Astrocyte (in vitro differentiated cells and primary cell): ENCODE measurements around the gene MKRN2OS. TPM values are rescaled to one million over a fixed set of nuclear protein-coding genes. Genes with fewer than 3 reads are reported as not detected.

Source experiments
- DNase-seq: peaks from one replicate; pipeline ENCODE4 v3.0.0-alpha.2; 2010; ENCODE audit warnings: low read depth
- FAIRE-seq: peaks from 2 replicates; lab custom pipeline; 2011; peaks lifted over from hg19 to GRCh38; lab: Jason Lieb, UNC
- H2AFZ ChIP-seq: 2 replicates; pipeline ENCODE4 v1.6.0; 2012; ENCODE audit warnings: low read depth, low read length, inconsistent platforms
- H3K27ac ChIP-seq: 2 replicates; pipeline ENCODE4 v1.5.1; 2011; ENCODE audit warnings: low read depth, low read length, inconsistent platforms
- H3K27me3 ChIP-seq: 2 replicates; pipeline ENCODE4 v1.6.0; 2011; ENCODE audit warnings: low read length, inconsistent platforms; ENCODE audit not compliant: insufficient read depth
- H3K36me3 ChIP-seq: 2 replicates; pipeline ENCODE4 v1.5.1; 2011; ENCODE audit warnings: low read length, inconsistent platforms; ENCODE audit not compliant: insufficient read depth
- H3K4me1 ChIP-seq: 2 replicates; pipeline ENCODE4 v1.5.1; 2011; ENCODE audit warnings: low read length, inconsistent platforms; ENCODE audit not compliant: insufficient read depth
- H3K4me2 ChIP-seq: 2 replicates; pipeline ENCODE4 v1.6.0; 2012; ENCODE audit warnings: low read length, inconsistent platforms
- H3K4me3 ChIP-seq: 2 replicates; pipeline ENCODE4 v1.5.1; 2011; ENCODE audit warnings: low read depth, mild to moderate bottlenecking, low read length, inconsistent platforms; ENCODE audit not compliant: insufficient read depth
- H3K79me2 ChIP-seq: 2 replicates; pipeline ENCODE4 v1.6.0; 2012; ENCODE audit warnings: mild to moderate bottlenecking, low read length, inconsistent platforms; ENCODE audit not compliant: insufficient read depth
- H3K9ac ChIP-seq: 2 replicates; pipeline ENCODE4 v1.6.0; 2012; ENCODE audit warnings: mild to moderate bottlenecking, low read length, inconsistent platforms
- H3K9me3 ChIP-seq: 2 replicates; pipeline ENCODE4 v1.5.1; 2012; ENCODE audit warnings: low read depth, mild to moderate bottlenecking, low read length, inconsistent platforms; ENCODE audit not compliant: insufficient read depth
- H4K20me1 ChIP-seq: 2 replicates; pipeline ENCODE4 v1.6.0; 2012; ENCODE audit warnings: low read length, inconsistent platforms; ENCODE audit not compliant: insufficient read depth
- H3K27ac Mint-ChIP-seq: one replicate; pipeline ENCODE4 v1.8.0; 2021; ENCODE audit warnings: mild to moderate bottlenecking, mixed read lengths; ENCODE audit not compliant: unreplicated experiment
- H3K27me3 Mint-ChIP-seq: one replicate; pipeline ENCODE4 v1.8.0; 2021; ENCODE audit warnings: low read depth, mixed read lengths; ENCODE audit not compliant: unreplicated experiment
- H3K36me3 Mint-ChIP-seq: one replicate; pipeline ENCODE4 v1.8.0; 2021; ENCODE audit warnings: low read depth, mixed read lengths; ENCODE audit not compliant: unreplicated experiment
- H3K4me1 Mint-ChIP-seq: one replicate; pipeline ENCODE4 v1.8.0; 2021; ENCODE audit warnings: low read depth, mixed read lengths; ENCODE audit not compliant: unreplicated experiment
- H3K4me3 Mint-ChIP-seq: one replicate; pipeline ENCODE4 v1.8.0; 2021; ENCODE audit warnings: mild to moderate bottlenecking, moderate library complexity, mixed read lengths; ENCODE audit not compliant: unreplicated experiment
- H3K9me3 Mint-ChIP-seq: one replicate; pipeline ENCODE4 v1.8.0; 2021; ENCODE audit warnings: mild to moderate bottlenecking, mixed read lengths; ENCODE audit not compliant: unreplicated experiment
- CTCF ChIP-seq: IDR thresholded peaks from 2 replicates; pipeline ENCODE4 v1.5.1; 2011; ENCODE audit warnings: low read depth, mild to moderate bottlenecking, inconsistent platforms, low read length, moderate library complexity; ENCODE audit not compliant: insufficient read depth
- EZH2 ChIP-seq: IDR thresholded peaks from 2 replicates; pipeline ENCODE4 v1.6.1; 2012; ENCODE audit warnings: mild to moderate bottlenecking, low read length, inconsistent platforms; ENCODE audit not compliant: insufficient read depth
- total RNA-seq: library from RNA; stranded (reverse); gene quantifications from 2 replicates; pipeline ENCODE4 v1.2.1, GENCODE V29; 2021

MKRN2OS gene
- total RNA-seq, 1 donor from 2014 or later: 0.25 TPM

- Histone ChIP-seq H3K4me3 (peak overlapping the region; percentile 70), H4K20me1 (peaks cover 16% of the 10 kb centered on the region), H3K27me3 (no peaks in the 10 kb centered on the region), H3K4me1 (peaks cover 9% of the 10 kb centered on the region), H3K27ac (peak overlapping the region; percentile 50), H2AFZ (peak overlapping the region; percentile 98), H3K4me2 (peak overlapping the region; percentile 87), H3K9me3 (no peaks in the 10 kb centered on the region), H3K36me3 (no peaks in the 10 kb centered on the region), H3K9ac (peak overlapping the region; percentile 81), H3K79me2 (peaks cover 19% of the 10 kb centered on the region)
- TF ChIP-seq EZH2 (no peak), CTCF (no peak)
- FAIRE-seq: no peak
- Mint-ChIP-seq H3K27ac (no peak overlapping the region), H3K27me3 (no peaks in the 10 kb centered on the region), H3K36me3 (no peaks in the 10 kb centered on the region), H3K9me3 (no peaks in the 10 kb centered on the region), H3K4me3 (peak overlapping the region; percentile 63), H3K4me1 (peaks cover 4% of the 10 kb centered on the region)
- DNase-seq: peak; percentile 18
These were observed 8.7 kb upstream of the MKRN2OS start for GRCh38 chr3:12553921-12554391.

GRCh38 chr3:12549971-12550760 is 4.9 kb upstream of the MKRN2OS start:
- no peaks in the 10 kb centered on the region for H3K9me3 Mint-ChIP-seq
- DNase-seq: no peak
- Histone ChIP-seq H3K4me1 (no peaks in the 10 kb centered on the region), H3K4me2 (no peak overlapping the region), H3K27ac (no peak overlapping the region), H4K20me1 (no peaks in the 10 kb centered on the region), H2AFZ (no peak overlapping the region), H3K36me3 (no peaks in the 10 kb centered on the region), H3K27me3 (no peaks in the 10 kb centered on the region), H3K9ac (no peak overlapping the region), H3K9me3 (no peaks in the 10 kb centered on the region), H3K4me3 (no peak overlapping the region), H3K79me2 (no peaks in the 10 kb centered on the region)
- no peaks in the 10 kb centered on the region for H3K36me3 Mint-ChIP-seq
- H3K4me1 Mint-ChIP-seq: no peaks in the 10 kb centered on the region
- no peak for FAIRE-seq
- no peak overlapping the region for H3K4me3 Mint-ChIP-seq
- TF ChIP-seq CTCF (no peak), EZH2 (no peak)
- H3K27ac Mint-ChIP-seq: no peak overlapping the region
- no peaks in the 10 kb centered on the region for H3K27me3 Mint-ChIP-seq
